Fibroblast of villous mesenchyme (primary cell): Measurements from ENCODE around the gene NTHL1. TPM values are rescaled to one million over a fixed set of nuclear protein-coding genes. Genes with fewer than 3 reads are reported as not detected.

Source experiments
- DNase-seq: peaks from one replicate; pipeline ENCODE4 v3.0.0-alpha.2; 2010; ENCODE audit warnings: low read depth
- H3K4me3 ChIP-seq: 2 replicates; pipeline ENCODE4 v1.5.1; 2011; ENCODE audit warnings: low read depth, mild to moderate bottlenecking, low read length
- CTCF ChIP-seq: IDR thresholded peaks from 2 replicates; pipeline ENCODE4 v1.5.1; 2012; ENCODE audit warnings: low read depth, mild to moderate bottlenecking, low read length; ENCODE audit not compliant: insufficient read depth
- total RNA-seq: library from RNA; depleted of rRNA; stranded (reverse); fragments of >200 nt; gene quantifications from 2 replicates; pipeline ENCODE4 v1.2.3, GENCODE V29; 2012

Gene NTHL1
- total RNA-seq, 1 donor = 25.5 TPM

GRCh38 chr16:2028146-2028545 lies 19.5 kb downstream of the NTHL1 start:
- peak overlapping the region; percentile 73 for H3K4me3 ChIP-seq
- TF ChIP-seq CTCF = no peak
- no peak for DNase-seq

- H3K4me3 ChIP-seq = peak overlapping the region; percentile 73
- DNase-seq = no peak
- no peak for TF ChIP-seq CTCF
Measured at GRCh38 chr16:2027024-2028010, 20.3 kb downstream of the NTHL1 start.

GRCh38 chr16:2026461-2027023 lies 21.1 kb downstream of the NTHL1 start, which contains the start of gene NHERF2:
NHERF2 (plus strand) TSS chr16:2026902; CDS start chr16:2027006, 104 bp downstream.
- TF ChIP-seq CTCF = no peak
- DNase-seq = no peak

GRCh38 chr16:2025878-2026460 lies 21.7 kb downstream of the NTHL1 start:
- no peak for TF ChIP-seq CTCF
- peak overlapping the region; percentile 54 for H3K4me3 ChIP-seq
- DNase-seq = no peak

More at GRCh38 chr16:2026461-2027023, 21.1 kb downstream of the NTHL1 start, which contains the start of gene NHERF2:
- peak within 1 kb of the TSS; percentile 73 for H3K4me3 ChIP-seq

GRCh38 chr16:2025251-2025650 lies 22.4 kb downstream of the NTHL1 start:
- no peak for DNase-seq
- no peak overlapping the region for H3K4me3 ChIP-seq
- TF ChIP-seq CTCF = no peak

GRCh38 chr16:2024032-2024420 lies 23.6 kb downstream of the NTHL1 start:
- H3K4me3 ChIP-seq = no peak overlapping the region
- no peak for TF ChIP-seq CTCF
- DNase-seq = no peak
